ENCODE data around the gene NPR1.
"Not testable (repeated sequence)": the region's sequence is repeated elsewhere in the genome, so short reads cannot be mapped to it uniquely, and the experiment has no call there.

The NPR1 gene

GRCh38 chr1:153639280-153639679 is 39.2 kb upstream of the NPR1 start:
- no peak overlapping the region for H3K4me3 ChIP-seq (ENCODE audit: low read depth in 1 of 2, low read length in 2 of 2)
- peaks cover 31% of the 10 kb centered on the region for H3K4me1 ChIP-seq (ENCODE audit: insufficient read depth, low read length)
- no peak overlapping the region for H3K9ac ChIP-seq (ENCODE audit: low read length)
- H3K36me3 ChIP-seq (ENCODE audit: insufficient read depth, low read length), result peaks cover 80% of the 10 kb centered on the region
- H3K27ac ChIP-seq (ENCODE audit: low read depth, low read length), result no peak overlapping the region
- H3K27me3 ChIP-seq (ENCODE audit: control insufficient read depth in 1 of 2, insufficient read depth in 2 of 2, low read length in 2 of 2), result no peaks in the 10 kb centered on the region
- no peaks in the 10 kb centered on the region for H3K9me3 ChIP-seq (ENCODE audit: low read length)

- not testable (repeated sequence) for H3K4me3 ChIP-seq (ENCODE audit: low read depth in 1 of 2, low read length in 2 of 2); H3K27ac ChIP-seq (ENCODE audit: low read depth, low read length); H3K9ac ChIP-seq (ENCODE audit: low read length); H3K27me3 ChIP-seq (ENCODE audit: control insufficient read depth in 1 of 2, insufficient read depth in 2 of 2, low read length in 2 of 2); H3K9me3 ChIP-seq (ENCODE audit: low read length)
- Histone ChIP-seq H3K4me1 (ENCODE audit: insufficient read depth, low read length) (peaks cover 31% of the 10 kb centered on the region), H3K36me3 (ENCODE audit: insufficient read depth, low read length) (peaks cover 88% of the 10 kb centered on the region)
Observed at GRCh38 chr1:153640213-153640612, 38.3 kb upstream of the NPR1 start.

- H3K27ac ChIP-seq (ENCODE audit: low read depth, low read length), result no peak overlapping the region
Observed at GRCh38 chr1:153640861-153641260, 37.6 kb upstream of the NPR1 start.

GRCh38 chr1:153642161-153642560 is 36.3 kb upstream of the NPR1 start:
- H3K9ac ChIP-seq (ENCODE audit: low read length), result no peak overlapping the region
- peaks cover 87% of the 10 kb centered on the region for H3K36me3 ChIP-seq (ENCODE audit: insufficient read depth, low read length)

More at GRCh38 chr1:153640861-153641260, 37.6 kb upstream of the NPR1 start:
- Histone ChIP-seq H3K9ac (ENCODE audit: low read length) (no peak overlapping the region), H3K4me3 (ENCODE audit: low read depth in 1 of 2, low read length in 2 of 2) (no peak overlapping the region), H3K27me3 (ENCODE audit: control insufficient read depth in 1 of 2, insufficient read depth in 2 of 2, low read length in 2 of 2) (no peaks in the 10 kb centered on the region), H3K9me3 (ENCODE audit: low read length) (no peaks in the 10 kb centered on the region), H3K36me3 (ENCODE audit: insufficient read depth, low read length) (peaks cover 94% of the 10 kb centered on the region), H3K4me1 (ENCODE audit: insufficient read depth, low read length) (peaks cover 24% of the 10 kb centered on the region)

GRCh38 chr1:153643100-153643499 is 35.4 kb upstream of the NPR1 start:
- no peaks in the 10 kb centered on the region for H3K9me3 ChIP-seq (ENCODE audit: low read length)
- no peak overlapping the region for H3K4me3 ChIP-seq (ENCODE audit: low read depth in 1 of 2, low read length in 2 of 2)
- no peaks in the 10 kb centered on the region for H3K27me3 ChIP-seq (ENCODE audit: control insufficient read depth in 1 of 2, insufficient read depth in 2 of 2, low read length in 2 of 2)
- H3K27ac ChIP-seq (ENCODE audit: low read depth, low read length), result no peak overlapping the region
- H3K36me3 ChIP-seq (ENCODE audit: insufficient read depth, low read length), result peaks cover 78% of the 10 kb centered on the region
- peaks cover 6% of the 10 kb centered on the region for H3K4me1 ChIP-seq (ENCODE audit: insufficient read depth, low read length)
- no peak overlapping the region for H3K9ac ChIP-seq (ENCODE audit: low read length)

More at GRCh38 chr1:153642161-153642560, 36.3 kb upstream of the NPR1 start:
- Histone ChIP-seq H3K27me3 (ENCODE audit: control insufficient read depth in 1 of 2, insufficient read depth in 2 of 2, low read length in 2 of 2) (no peaks in the 10 kb centered on the region), H3K27ac (ENCODE audit: low read depth, low read length) (no peak overlapping the region), H3K9me3 (ENCODE audit: low read length) (no peaks in the 10 kb centered on the region), H3K4me1 (ENCODE audit: insufficient read depth, low read length) (peaks cover 11% of the 10 kb centered on the region), H3K4me3 (ENCODE audit: low read depth in 1 of 2, low read length in 2 of 2) (no peak overlapping the region)

- peaks cover 71% of the 10 kb centered on the region for H3K36me3 ChIP-seq (ENCODE audit: insufficient read depth, low read length)
- no peaks in the 10 kb centered on the region for H3K27me3 ChIP-seq (ENCODE audit: control insufficient read depth in 1 of 2, insufficient read depth in 2 of 2, low read length in 2 of 2)
- peaks cover 6% of the 10 kb centered on the region for H3K4me1 ChIP-seq (ENCODE audit: insufficient read depth, low read length)
- no peak overlapping the region for H3K4me3 ChIP-seq (ENCODE audit: low read depth in 1 of 2, low read length in 2 of 2)
- no peaks in the 10 kb centered on the region for H3K9me3 ChIP-seq (ENCODE audit: low read length)
- no peak overlapping the region for H3K27ac ChIP-seq (ENCODE audit: low read depth, low read length)
- H3K9ac ChIP-seq (ENCODE audit: low read length), result no peak overlapping the region
Observed at GRCh38 chr1:153643816-153644215, 34.7 kb upstream of the NPR1 start.

- peaks cover 42% of the 10 kb centered on the region for H3K36me3 ChIP-seq (ENCODE audit: insufficient read depth, low read length)
- peaks cover 13% of the 10 kb centered on the region for H3K4me1 ChIP-seq (ENCODE audit: insufficient read depth, low read length)
- no peaks in the 10 kb centered on the region for H3K27me3 ChIP-seq (ENCODE audit: control insufficient read depth in 1 of 2, insufficient read depth in 2 of 2, low read length in 2 of 2)
- no peak overlapping the region for H3K4me3 ChIP-seq (ENCODE audit: low read depth in 1 of 2, low read length in 2 of 2)
- H3K9me3 ChIP-seq (ENCODE audit: low read length), result no peaks in the 10 kb centered on the region
- H3K27ac ChIP-seq (ENCODE audit: low read depth, low read length), result no peak overlapping the region
- H3K9ac ChIP-seq (ENCODE audit: low read length), result no peak overlapping the region
Observed at GRCh38 chr1:153646672-153647345, 31.7 kb upstream of the NPR1 start.

GRCh38 chr1:153647346-153647714 is 31.2 kb upstream of the NPR1 start:
- Histone ChIP-seq H3K27ac (ENCODE audit: low read depth, low read length) (no peak overlapping the region), H3K4me3 (ENCODE audit: low read depth in 1 of 2, low read length in 2 of 2) (no peak overlapping the region), H3K9me3 (ENCODE audit: low read length) (no peaks in the 10 kb centered on the region), H3K4me1 (ENCODE audit: insufficient read depth, low read length) (peaks cover 13% of the 10 kb centered on the region), H3K36me3 (ENCODE audit: insufficient read depth, low read length) (peaks cover 36% of the 10 kb centered on the region), H3K9ac (ENCODE audit: low read length) (no peak overlapping the region), H3K27me3 (ENCODE audit: control insufficient read depth in 1 of 2, insufficient read depth in 2 of 2, low read length in 2 of 2) (no peaks in the 10 kb centered on the region)

- Histone ChIP-seq H3K9me3 (ENCODE audit: low read length) (no peaks in the 10 kb centered on the region), H3K36me3 (ENCODE audit: insufficient read depth, low read length) (peaks cover 29% of the 10 kb centered on the region), H3K27me3 (ENCODE audit: control insufficient read depth in 1 of 2, insufficient read depth in 2 of 2, low read length in 2 of 2) (no peaks in the 10 kb centered on the region), H3K27ac (ENCODE audit: low read depth, low read length) (no peak overlapping the region), H3K4me3 (ENCODE audit: low read depth in 1 of 2, low read length in 2 of 2) (no peak overlapping the region), H3K4me1 (ENCODE audit: insufficient read depth, low read length) (peaks cover 13% of the 10 kb centered on the region), H3K9ac (ENCODE audit: low read length) (no peak overlapping the region)
Observed at GRCh38 chr1:153648000-153648643, 30.4 kb upstream of the NPR1 start.

GRCh38 chr1:153649137-153649862 is 29.2 kb upstream of the NPR1 start:
- H3K27me3 ChIP-seq (ENCODE audit: control insufficient read depth in 1 of 2, insufficient read depth in 2 of 2, low read length in 2 of 2), result no peaks in the 10 kb centered on the region
- no peak overlapping the region for H3K9ac ChIP-seq (ENCODE audit: low read length)
- peaks cover 8% of the 10 kb centered on the region for H3K4me1 ChIP-seq (ENCODE audit: insufficient read depth, low read length)
- H3K4me3 ChIP-seq (ENCODE audit: low read depth in 1 of 2, low read length in 2 of 2), result no peak overlapping the region
- H3K36me3 ChIP-seq (ENCODE audit: insufficient read depth, low read length), result peaks cover 17% of the 10 kb centered on the region
- no peaks in the 10 kb centered on the region for H3K9me3 ChIP-seq (ENCODE audit: low read length)
- H3K27ac ChIP-seq (ENCODE audit: low read depth, low read length), result no peak overlapping the region

GRCh38 chr1:153649863-153650235 is 28.6 kb upstream of the NPR1 start:
- Histone ChIP-seq H3K9me3 (ENCODE audit: low read length) (no peaks in the 10 kb centered on the region), H3K27me3 (ENCODE audit: control insufficient read depth in 1 of 2, insufficient read depth in 2 of 2, low read length in 2 of 2) (no peaks in the 10 kb centered on the region), H3K4me1 (ENCODE audit: insufficient read depth, low read length) (peaks cover 8% of the 10 kb centered on the region), H3K4me3 (ENCODE audit: low read depth in 1 of 2, low read length in 2 of 2) (no peak overlapping the region), H3K27ac (ENCODE audit: low read depth, low read length) (no peak overlapping the region), H3K9ac (ENCODE audit: low read length) (no peak overlapping the region), H3K36me3 (ENCODE audit: insufficient read depth, low read length) (peaks cover 13% of the 10 kb centered on the region)

All from muscle layer of colon (tissue), 2 donors.